HG03196 (cell line): ENCODE data around the gene LEFTY2.
"Not testable (repeated sequence)": the region's sequence is repeated elsewhere in the genome, so short reads cannot be mapped to it uniquely, and the experiment has no call there.

ENCODE experiments used
- ATAC-seq: cut with Tn5 transposase; IDR thresholded peaks from one replicate; pipeline ENCODE4 v1.9.1; 2021; ENCODE audit not compliant: unreplicated experiment

LEFTY2 gene

GRCh38 chr1:225908013-225908640 lies 32.9 kb downstream of the LEFTY2 start:
- ATAC-seq: no peak

- ATAC-seq: no peak
Observed at GRCh38 chr1:225907341-225907740, 33.7 kb downstream of the LEFTY2 start.

GRCh38 chr1:225906467-225906866 lies 34.6 kb downstream of the LEFTY2 start:
- no peak for ATAC-seq

GRCh38 chr1:225903623-225904022 lies 37.4 kb downstream of the LEFTY2 start:
- no peak for ATAC-seq

GRCh38 chr1:225899044-225899925 lies 41.7 kb downstream of the LEFTY2 start:
- no peak for ATAC-seq

- no peak for ATAC-seq
Observed at GRCh38 chr1:225897595-225898514, 43.2 kb downstream of the LEFTY2 start.

GRCh38 chr1:225896937-225897549 lies 44.0 kb downstream of the LEFTY2 start:
- ATAC-seq: peak; percentile 100

- ATAC-seq: no peak
Observed at GRCh38 chr1:225896494-225896893, 44.5 kb downstream of the LEFTY2 start.

GRCh38 chr1:225892307-225892706 lies 48.7 kb downstream of the LEFTY2 start:
- ATAC-seq: no peak

GRCh38 chr1:225891229-225891972 lies 49.6 kb downstream of the LEFTY2 start:
- no peak for ATAC-seq

GRCh38 chr1:225890346-225891228 lies 50.4 kb downstream of the LEFTY2 start:
- ATAC-seq: no peak

- no peak for ATAC-seq
Observed at GRCh38 chr1:225889743-225890142, 51.3 kb downstream of the LEFTY2 start.

- ATAC-seq: no peak
Observed at GRCh38 chr1:225888898-225889601, 52.0 kb downstream of the LEFTY2 start, which contains the start of gene LEFTY1. LEFTY1 (minus strand) TSS chr1:225889146; CDS start chr1:225889066, 80 bp downstream.

- no peak for ATAC-seq
Observed at GRCh38 chr1:225888289-225888897, 52.6 kb downstream of the LEFTY2 start.

GRCh38 chr1:225887554-225888288 lies 53.3 kb downstream of the LEFTY2 start:
- not testable (repeated sequence) for ATAC-seq

GRCh38 chr1:225887030-225887314 lies 54.0 kb downstream of the LEFTY2 start:
- no peak for ATAC-seq
